GM18511 (cell line): ENCODE measurements around the gene RNF186.
"Not testable (repeated sequence)": the region's sequence is repeated elsewhere in the genome, so short reads cannot be mapped to it uniquely, and the experiment has no call there.

Experiments used
- ATAC-seq: cut with Tn5 transposase; IDR thresholded peaks from one replicate; pipeline ENCODE4 v1.9.1; 2021; ENCODE audit warnings: mild to moderate bottlenecking, moderate library complexity; ENCODE audit not compliant: unreplicated experiment

RNF186 gene, protein sequence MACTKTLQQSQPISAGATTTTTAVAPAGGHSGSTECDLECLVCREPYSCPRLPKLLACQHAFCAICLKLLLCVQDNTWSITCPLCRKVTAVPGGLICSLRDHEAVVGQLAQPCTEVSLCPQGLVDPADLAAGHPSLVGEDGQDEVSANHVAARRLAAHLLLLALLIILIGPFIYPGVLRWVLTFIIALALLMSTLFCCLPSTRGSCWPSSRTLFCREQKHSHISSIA

DNA sequence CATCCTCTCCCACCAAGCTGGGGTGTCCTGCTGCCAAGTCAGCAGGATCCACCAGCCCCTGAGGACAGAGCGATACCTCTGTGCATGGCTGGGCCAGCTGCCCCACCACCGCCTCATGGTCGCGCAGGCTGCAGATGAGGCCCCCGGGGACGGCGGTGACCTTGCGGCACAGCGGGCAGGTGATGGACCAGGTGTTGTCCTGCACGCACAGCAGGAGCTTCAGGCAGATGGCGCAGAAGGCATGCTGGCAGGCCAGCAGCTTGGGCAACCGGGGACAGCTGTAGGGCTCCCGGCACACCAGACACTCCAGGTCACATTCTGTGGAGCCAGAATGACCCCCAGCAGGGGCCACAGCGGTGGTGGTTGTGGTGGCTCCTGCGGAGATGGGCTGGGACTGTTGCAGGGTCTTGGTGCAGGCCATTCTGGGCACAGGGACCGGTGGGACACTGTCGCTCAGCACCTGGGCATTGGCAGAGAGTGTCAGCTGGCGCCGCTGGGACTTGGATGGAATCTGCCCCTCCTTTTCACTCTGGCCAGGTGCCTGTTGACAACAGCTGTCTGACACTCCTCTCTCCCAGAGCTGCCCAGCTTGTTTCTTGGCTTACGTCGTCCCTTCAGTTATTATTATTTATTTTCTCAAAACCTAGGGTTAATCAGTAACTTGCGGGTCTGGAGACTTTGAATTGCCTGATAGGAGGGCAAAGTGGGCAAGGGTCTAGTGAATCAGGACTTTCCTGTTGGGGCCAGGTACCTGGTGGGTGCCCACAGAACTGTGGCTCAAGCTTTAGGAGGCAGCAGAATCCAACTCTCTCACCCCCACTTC, at the start of gene RNF186:
RNF186 (minus strand) TSS at position 603 of the 823 bp plus-strand sequence; CDS start at position 421, 182 bp downstream.
- no peak for ATAC-seq

DNA sequence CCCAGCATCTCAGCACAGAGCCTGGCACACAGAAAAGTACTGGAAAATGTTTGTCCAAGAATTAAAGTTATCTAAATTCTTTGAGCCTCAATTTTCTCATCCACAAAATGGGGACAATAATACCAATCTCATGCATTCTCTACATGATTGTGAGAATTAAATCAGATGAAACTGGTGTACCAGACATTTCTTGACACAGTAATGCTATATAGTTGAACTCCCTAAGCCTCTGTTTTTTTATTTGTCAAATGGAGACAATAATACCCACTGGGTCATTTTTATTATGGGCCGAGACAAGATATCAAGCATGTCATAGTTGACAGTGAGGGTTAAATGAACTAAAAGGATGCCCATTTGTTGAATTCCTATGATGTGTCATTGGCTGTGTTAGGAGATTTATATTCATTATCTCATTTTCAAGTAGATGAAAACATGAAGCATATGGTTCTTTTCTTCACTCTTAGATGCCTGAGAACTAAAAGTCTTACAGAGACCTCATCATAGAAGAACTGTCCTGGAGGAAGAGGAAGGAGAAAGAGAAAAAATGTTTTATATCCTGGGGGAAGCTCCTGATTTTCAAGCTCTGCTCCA, 49.6 kb upstream of the RNF186 start:
- no peak for ATAC-seq

DNA sequence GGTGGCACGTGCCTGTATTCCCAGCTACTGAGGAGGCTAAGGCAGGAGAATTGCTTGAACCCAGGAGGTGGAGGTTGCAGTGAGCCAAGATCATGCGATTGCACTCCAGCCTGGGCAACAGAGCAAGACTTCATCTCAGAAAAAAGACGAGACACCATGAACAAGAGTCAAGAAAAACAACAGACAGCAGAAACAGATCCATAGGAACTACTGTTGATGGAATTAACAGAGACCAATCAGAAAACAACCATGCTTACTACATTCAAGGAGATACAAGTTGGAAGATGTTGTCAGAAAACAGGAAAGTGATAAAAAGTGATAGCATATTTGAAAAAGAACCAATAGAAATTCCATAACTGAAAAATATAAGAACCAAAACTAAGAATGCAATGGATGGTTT, 47.9 kb upstream of the RNF186 start:
- ATAC-seq = no peak

DNA sequence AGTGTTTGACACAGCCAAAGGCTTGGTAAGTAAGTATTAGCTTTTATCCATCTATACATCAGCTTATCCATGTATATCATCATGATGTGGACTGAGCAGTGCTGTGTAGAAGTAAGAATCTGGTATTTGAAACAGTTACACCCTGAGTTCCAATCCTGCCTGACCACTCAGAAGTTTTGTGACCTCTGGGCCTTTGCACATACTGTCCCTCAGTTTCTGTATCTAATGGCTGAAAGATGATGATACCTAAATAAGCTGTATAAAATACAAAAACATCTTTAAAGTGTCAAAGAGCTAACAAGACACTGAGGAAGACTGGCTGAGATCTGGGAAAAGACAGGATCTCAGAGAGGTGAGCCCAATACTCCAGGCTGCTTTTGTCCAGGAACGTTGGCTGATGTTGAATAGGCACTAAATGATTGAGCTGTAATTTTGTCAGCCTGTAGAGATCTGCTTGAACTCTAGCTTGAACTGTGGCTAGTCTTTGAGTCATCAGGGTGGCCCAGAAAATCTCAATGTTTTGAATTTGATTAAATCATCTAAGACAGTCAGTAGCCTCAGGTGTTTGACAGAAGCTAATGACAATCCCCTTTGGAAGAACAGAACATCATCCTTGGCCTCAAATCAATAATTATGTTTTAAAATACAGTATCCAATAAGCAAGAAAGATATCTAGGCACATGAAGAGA, 46.9 kb upstream of the RNF186 start:
- ATAC-seq = no peak

DNA sequence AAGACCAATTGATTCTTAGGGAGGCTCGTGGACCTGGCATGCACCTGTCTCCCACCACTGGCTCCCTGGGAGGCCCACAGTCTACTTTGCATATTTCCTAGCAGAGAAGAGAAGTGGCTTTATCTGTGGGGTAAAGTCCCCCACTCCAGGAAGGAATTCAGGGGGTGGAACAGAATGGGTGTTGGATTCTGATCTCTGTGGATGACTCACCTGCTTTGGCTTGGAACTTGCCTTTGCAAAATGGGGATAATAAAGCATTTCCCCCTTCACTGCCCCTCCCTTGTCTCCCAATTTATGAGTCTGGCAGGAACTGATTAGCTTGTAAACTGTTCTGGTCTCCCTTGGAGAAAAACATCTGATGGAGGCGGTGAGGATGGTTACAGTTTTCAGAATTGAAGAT, 46.0 kb upstream of the RNF186 start:
- no peak for ATAC-seq

DNA sequence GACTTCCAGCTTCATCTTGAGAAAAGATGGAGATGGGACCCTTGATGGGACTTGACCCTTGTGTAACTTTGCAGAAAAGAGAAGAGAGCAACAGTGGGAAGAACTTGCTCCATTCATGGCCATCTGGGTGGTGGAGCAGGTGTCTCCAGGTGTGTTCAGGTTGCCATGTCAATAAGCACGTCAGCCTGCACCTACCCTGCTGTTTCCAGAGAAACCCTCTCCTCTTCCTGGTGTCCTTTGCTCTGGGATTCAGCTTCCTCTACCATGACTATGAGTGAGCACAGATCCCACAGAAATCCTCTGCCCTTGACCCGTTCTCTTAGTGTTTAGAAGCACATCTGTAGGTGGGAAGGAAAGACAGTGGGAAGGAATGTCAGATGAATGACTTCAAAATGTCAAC, 45.3 kb upstream of the RNF186 start:
- ATAC-seq = no peak

DNA sequence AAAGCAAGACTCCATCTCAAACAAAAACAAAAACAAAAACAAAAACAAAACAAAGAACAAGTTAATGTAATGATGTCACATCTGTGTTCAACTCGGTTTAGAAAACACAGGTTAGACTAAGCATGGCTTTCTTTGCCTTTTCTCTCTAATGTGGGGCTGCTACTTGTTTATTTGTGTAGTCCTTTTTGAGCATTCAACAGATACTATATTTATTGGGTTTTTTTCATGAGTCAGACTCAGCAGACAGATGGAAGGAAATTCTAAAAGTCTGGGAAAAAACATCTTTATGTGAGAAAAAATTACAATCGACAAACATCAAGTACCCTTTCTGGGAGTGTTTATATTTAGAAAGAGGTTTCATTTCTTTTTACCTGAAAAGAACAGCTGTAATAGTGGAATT, 44.8 kb upstream of the RNF186 start:
- ATAC-seq = no peak

DNA sequence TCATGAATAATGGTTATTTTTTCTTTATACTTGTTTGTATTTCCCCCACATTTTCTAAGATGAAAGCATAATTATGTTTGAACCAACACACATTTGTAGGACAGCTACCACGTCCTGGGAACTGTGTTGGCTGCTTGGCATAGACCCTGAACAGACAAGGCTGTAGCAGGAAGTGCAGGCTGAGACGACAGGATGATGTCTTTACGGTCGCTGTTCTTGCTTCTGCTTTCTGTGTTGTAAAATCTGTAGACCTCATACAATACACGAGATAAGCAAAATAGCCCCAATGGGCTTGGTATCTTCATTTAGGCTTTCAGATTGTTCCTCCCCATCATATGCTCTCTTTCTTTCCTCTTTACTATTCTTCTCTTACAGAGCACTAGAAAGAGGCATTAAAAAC, 43.8 kb upstream of the RNF186 start:
- ATAC-seq = no peak

DNA sequence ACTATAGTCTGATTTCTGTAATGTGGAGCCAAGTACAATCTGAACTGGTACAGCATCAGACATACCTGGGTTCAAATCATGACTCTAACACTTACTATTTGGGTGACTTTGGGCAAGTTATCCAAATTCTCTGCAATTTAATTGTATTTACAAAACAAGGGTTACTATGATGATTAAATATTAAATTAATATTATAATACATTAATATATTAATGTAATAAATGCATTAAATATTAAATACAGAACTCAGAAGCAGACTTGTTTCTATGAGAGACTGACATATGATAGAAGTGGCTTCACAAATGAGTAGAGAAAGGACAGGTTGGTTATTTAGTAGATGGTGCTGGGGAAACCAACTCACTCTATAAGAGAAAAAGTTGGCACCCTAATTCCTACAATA, 39.8 kb upstream of the RNF186 start:
- no peak for ATAC-seq

DNA sequence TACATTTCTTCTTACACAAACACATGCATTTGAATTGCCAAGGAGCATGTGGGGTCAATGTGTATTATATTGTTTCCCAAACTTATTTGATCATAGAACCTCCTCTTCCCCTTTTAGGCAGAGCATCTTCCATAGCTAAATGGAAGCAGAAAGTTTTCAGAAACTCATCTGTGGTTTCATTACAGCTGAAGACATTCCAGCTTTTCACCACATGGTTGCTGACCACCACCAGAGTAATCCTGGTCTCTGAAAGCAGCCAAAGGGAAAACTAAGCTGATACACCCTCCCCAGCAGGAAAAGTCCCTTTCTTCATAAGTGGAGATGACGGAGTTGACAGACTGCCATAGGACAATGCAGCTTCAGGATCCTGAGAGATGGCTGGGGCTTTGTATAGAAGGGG, 37.0 kb upstream of the RNF186 start:
- ATAC-seq = no peak

DNA sequence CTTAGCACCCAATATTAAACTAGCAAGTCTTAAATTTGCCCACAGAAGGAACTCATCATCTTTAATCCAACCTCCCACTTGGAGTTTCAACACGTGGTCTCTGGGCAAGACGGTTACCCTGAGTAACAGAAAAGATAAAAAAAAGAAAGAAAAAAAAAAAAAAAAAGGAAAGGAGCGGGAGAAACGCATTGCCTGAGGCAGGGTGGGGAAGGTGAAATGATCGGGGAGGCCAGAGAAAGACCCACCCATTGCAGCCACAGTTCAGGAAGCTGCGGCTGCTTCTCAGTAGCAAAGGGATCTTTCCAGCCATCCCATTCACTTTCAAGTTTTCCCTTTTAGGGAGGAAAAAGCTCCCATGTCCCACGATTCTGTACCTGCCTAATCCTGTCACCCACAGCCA, 35.1 kb upstream of the RNF186 start:
- no peak for ATAC-seq

DNA sequence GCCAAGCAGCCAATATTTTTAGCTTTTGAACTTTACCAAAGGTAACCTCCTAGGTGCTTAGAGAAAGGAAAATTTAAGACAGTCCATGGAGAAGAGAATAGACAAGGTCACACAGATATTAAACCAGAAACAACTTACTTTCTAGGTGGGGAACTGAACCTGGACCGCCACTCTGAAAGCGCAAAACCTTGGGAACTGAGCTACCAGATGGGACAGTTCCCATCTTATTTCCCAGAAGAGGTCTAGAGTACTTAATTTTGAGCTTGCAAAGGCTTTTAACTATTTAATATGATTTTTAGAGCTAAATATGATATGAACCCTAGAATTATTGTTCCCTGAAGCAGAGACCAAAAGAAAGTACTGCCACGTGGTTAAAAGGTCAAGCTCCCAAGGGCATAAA, 34.2 kb upstream of the RNF186 start:
- not testable (repeated sequence) for ATAC-seq

DNA sequence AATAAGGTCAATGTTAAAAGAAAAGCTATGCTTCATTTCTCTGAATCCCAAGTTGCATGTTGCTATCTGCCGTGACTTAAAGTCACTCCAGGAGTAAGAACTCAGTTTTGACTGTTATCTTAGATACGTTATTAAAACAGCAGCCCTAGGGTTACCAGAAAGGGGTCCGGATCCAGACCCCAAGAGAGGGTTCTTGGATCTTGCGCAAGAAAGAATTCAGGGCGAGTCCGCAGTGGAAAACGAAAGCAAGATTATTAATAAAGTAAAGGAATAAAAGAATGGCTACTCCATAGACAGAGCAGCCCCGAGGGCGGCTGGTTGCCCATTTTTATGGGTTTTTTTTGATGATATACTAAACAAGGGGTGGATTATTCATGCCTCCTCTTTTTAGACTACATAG, 32.3 kb upstream of the RNF186 start:
- not testable (repeated sequence) for ATAC-seq

DNA sequence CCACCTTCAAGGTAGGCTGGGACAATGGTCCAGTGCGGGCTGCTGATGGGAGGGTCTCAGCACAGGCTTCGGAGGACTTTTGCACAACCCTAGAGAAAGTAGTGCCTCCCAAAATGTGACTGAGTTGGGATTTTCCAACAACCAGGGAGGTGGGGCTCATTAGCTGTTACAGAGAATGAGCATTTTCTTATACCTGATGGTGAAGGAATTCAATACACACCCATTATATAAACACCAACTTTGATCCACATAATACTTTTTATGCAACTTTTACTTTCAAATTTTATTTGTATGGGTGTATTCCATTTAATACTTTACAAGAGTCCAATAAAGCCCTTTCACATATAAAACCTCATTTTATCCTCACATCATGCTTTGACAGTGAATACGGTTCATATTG, 31.3 kb upstream of the RNF186 start:
- ATAC-seq = no peak

DNA sequence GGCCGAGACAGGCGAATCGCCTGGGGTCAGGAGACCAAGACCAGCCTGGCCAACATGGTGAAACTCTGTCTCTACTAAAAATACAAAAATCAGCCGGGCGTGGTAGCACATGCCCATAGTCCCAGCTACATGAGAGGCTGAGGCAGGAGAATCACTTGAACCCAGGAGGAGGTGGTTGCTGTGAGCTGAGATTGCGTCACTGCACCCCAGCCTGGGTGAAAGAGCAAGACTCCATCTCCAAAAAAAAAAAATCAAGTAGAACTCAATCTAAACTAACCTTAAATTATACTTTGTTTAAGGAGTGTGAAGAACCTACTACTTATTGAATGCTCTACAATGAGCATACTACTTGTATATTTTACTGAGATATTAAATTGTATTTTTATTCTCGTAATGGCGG, 30.5 kb upstream of the RNF186 start:
- no peak for ATAC-seq

DNA sequence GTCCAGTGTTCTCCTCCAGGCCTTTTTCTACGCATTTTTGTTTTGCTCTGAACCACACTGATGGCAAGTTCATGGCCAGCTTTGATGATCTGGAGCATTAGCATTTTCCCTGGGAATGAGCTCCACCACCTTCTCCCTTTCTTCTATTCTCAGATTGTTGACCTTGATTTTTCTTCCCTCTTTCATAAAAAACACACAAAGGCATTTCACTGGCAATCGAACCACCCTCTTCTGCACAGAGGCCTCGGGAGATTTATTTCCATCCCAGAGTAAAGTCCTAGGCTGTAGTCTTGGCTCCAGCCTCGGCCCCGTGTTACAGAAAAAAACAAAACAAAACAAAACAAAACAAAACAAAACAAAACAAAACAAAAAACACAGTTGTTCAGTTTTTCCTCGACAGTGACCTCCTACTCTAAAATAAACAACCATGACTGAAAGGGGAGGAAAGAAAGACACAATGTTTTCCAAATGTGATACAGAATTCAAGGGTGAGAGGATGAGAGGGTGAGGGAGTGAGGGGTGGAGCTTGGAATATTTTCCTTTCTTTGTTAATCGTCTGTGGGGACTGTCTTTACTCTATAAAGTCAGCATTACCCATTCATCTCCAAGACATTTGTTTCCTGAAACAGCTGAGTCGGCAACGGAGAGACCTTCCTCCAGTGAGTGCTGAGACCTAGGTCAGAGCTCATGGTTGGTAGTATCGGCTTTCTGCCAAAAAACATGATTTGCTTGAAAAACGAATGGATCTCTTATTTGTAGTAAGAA, 29.8 kb upstream of the RNF186 start:
- ATAC-seq = no peak

DNA sequence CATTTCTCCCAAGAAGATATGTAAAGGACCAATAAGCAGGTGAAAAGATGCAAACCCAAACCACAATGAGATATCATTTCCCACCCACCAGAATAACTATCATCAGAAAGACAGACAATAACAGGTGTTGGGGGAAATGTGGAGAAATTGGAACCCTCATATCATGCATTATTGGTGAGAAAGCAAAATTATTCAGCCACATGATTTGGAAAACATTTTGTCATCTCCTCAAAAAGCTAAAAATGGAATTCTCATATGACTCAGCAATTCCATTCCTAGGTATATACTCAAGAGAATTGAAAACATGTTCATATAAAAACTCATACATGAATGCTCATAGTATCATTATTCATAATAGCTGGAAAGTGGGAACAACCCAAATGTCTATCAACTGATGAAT, 25.1 kb upstream of the RNF186 start:
- no peak for ATAC-seq

DNA sequence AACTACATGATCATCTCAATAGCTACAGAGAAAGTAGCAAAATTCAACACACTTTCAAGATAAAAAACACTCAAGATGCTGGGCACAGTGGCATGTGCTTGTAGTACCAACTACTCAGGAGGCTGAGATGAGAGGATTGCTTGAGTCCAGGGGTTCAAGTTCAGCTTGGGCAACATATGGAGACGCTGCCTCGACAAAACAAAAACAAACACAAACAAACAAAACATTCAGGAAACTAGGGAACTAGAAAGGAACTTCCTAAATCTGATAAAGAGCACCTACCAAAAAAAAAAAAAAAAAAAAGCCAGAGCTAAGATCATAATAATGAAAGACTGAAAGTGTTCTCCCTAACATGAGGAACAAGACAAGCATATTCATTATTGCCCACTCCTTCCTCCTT, 22.8 kb upstream of the RNF186 start:
- no peak for ATAC-seq

DNA sequence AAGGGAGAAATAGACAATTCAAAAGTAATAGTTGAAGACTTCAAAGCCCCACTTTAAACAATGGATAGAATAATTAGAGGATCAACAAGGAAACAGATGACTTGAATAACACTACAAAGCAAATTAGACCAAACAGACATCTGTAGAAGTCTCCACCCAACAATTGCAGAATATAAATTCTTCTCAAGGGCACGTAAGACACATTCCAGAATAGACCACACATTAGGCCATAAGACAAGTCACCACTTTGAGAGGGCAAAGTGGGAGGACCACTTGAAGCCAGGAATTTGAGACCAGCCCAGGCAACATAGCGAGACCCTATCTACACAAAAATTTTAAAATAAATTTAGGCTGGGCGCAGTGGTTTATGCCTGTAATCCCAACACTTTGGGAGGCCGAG, 20.5 kb upstream of the RNF186 start:
- no peak for ATAC-seq

DNA sequence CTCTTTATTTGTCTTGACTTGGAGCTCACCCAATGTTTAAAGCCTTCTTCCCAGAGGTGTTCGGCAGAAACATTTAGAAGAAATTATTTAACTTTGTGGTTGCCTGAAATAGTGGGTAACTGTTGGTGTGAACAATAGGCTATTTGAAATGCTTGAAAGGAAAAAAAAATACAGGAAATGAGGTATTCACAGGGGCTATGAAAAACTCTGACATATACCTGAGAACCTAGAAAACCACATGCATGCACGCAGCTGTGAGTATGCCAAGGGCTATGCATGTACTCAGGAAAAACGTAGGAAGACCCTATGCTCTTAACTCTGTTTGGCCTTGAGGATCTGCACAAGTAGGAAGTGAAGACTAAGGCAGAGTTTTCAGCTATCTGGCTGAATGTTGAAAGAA, 16.4 kb upstream of the RNF186 start:
- no peak for ATAC-seq

DNA sequence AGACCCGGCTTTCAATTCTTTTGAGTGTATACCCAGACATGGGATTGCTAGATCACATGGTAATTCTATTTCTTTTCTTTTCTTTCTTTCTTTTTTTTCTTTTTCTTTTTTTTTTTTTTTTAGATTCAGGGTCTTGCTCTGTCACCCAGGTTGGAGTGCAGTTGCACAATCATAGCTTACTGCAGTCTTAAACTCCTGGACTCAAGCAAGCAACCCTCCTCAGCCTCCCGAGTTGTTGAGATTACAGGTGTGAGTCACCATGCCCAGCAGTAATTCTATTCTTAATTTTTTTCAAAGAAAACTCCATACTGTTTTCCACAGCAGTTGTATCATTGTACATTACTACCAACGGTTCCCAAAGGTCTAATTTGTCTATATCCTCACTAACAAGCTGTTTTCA, 13.5 kb upstream of the RNF186 start:
- ATAC-seq = no peak
